H9 (cell line): Measurements from ENCODE around the gene SPATA19. TPM values are rescaled to one million over a fixed set of nuclear protein-coding genes. Genes with fewer than 3 reads are reported as not detected.

Source experiments
- DNase-seq: peaks from one replicate; pipeline ENCODE4 v3.0.0-alpha.2; 2017
- H2AFZ ChIP-seq: one replicate; pipeline ENCODE4 v1.6.1; 2013; ENCODE audit warnings: mild to moderate bottlenecking, low read length, control low read depth, moderate library complexity
- H2AK5ac ChIP-seq: 2 replicates; pipeline ENCODE4 v1.6.1; 2013; ENCODE audit warnings: low read length, control low read depth, mixed read lengths; ENCODE audit not compliant: insufficient read length
- H2BK120ac ChIP-seq: one replicate; pipeline ENCODE4 v1.6.1; 2013; ENCODE audit warnings: low read depth, mild to moderate bottlenecking, low read length, control low read depth, inconsistent platforms; ENCODE audit not compliant: poor library complexity, severe bottlenecking
- H2BK12ac ChIP-seq: 2 replicates; pipeline ENCODE4 v1.6.1; 2013; ENCODE audit warnings: low read length, control low read depth, mixed read lengths, low read depth; ENCODE audit not compliant: insufficient read length
- H2BK15ac ChIP-seq: 2 replicates; pipeline ENCODE4 v1.6.1; 2013; ENCODE audit warnings: low read depth, low read length, control low read depth
- H2BK20ac ChIP-seq: one replicate; pipeline ENCODE4 v1.6.1; 2013; ENCODE audit warnings: low read depth, mild to moderate bottlenecking, low read length, control low read depth, inconsistent platforms; ENCODE audit not compliant: poor library complexity, severe bottlenecking
- H2BK5ac ChIP-seq: 2 replicates; pipeline ENCODE4 v1.6.1; 2013; ENCODE audit warnings: low read length, control low read depth, mixed read lengths; ENCODE audit not compliant: insufficient read length
- H3K14ac ChIP-seq: 2 replicates; pipeline ENCODE4 v1.6.1; 2013; ENCODE audit warnings: low read length, control low read depth; ENCODE audit not compliant: insufficient read depth
- H3K18ac ChIP-seq: 2 replicates; pipeline ENCODE4 v1.6.1; 2013; ENCODE audit warnings: low read depth, mild to moderate bottlenecking, mixed read lengths, low read length, control low read depth; ENCODE audit not compliant: insufficient read length
- H3K23ac ChIP-seq: 2 replicates; pipeline ENCODE4 v1.6.1; 2013; ENCODE audit warnings: low read length, control low read depth, mixed read lengths, low read depth; ENCODE audit not compliant: insufficient read length
- H3K23me2 ChIP-seq: 2 replicates; pipeline ENCODE4 v1.6.1; 2013; ENCODE audit warnings: low read depth, mild to moderate bottlenecking, mixed read lengths, low read length, control low read depth; ENCODE audit not compliant: insufficient read length, poor library complexity, severe bottlenecking
- H3K27ac ChIP-seq: 2 replicates; pipeline ENCODE4 v1.5.1; 2013; ENCODE audit warnings: low read length, control low read depth, mixed read lengths, low read depth; ENCODE audit not compliant: insufficient read length
- H3K27me3 ChIP-seq: 2 replicates; pipeline ENCODE4 v1.6.1; 2013; ENCODE audit warnings: low read length, control low read depth, inconsistent platforms; ENCODE audit not compliant: insufficient read depth
- H3K4ac ChIP-seq: 2 replicates; pipeline ENCODE4 v1.6.1; 2013; ENCODE audit warnings: low read depth, mild to moderate bottlenecking, control low read depth, inconsistent platforms, low read length, moderate library complexity
- H3K4me1 ChIP-seq: 2 replicates; pipeline ENCODE4 v1.6.1; 2013; ENCODE audit warnings: low read length, control low read depth, inconsistent platforms; ENCODE audit not compliant: insufficient read depth
- H3K4me2 ChIP-seq: 2 replicates; pipeline ENCODE4 v1.6.1; 2013; ENCODE audit warnings: low read length, control low read depth, mixed read lengths; ENCODE audit not compliant: insufficient read length, insufficient read depth
- H3K56ac ChIP-seq: 2 replicates; pipeline ENCODE4 v1.6.1; 2013; ENCODE audit warnings: low read depth, mild to moderate bottlenecking, mixed read lengths, low read length, control low read depth; ENCODE audit not compliant: insufficient read length
- H3K79me1 ChIP-seq: 2 replicates; pipeline ENCODE4 v1.6.1; 2013; ENCODE audit warnings: low read depth, mild to moderate bottlenecking, moderate library complexity, low read length, control low read depth, inconsistent platforms; ENCODE audit not compliant: insufficient read depth, poor library complexity, severe bottlenecking
- H3K79me2 ChIP-seq: 2 replicates; pipeline ENCODE4 v1.6.1; 2013; ENCODE audit warnings: low read length, control low read depth, inconsistent platforms; ENCODE audit not compliant: insufficient read depth
- H3K9ac ChIP-seq: 2 replicates; pipeline ENCODE4 v1.6.1; 2013; ENCODE audit warnings: low read length, control low read depth, mixed read lengths; ENCODE audit not compliant: insufficient read length; ENCODE audit errors: extremely low read depth
- H3K9me3 ChIP-seq: one replicate; pipeline ENCODE4 v1.6.1; 2013; ENCODE audit warnings: low read depth, low read length, inconsistent platforms; ENCODE audit not compliant: control insufficient read depth
- H3T11ph ChIP-seq: one replicate; pipeline ENCODE4 v1.6.1; 2013; ENCODE audit warnings: mild to moderate bottlenecking, low read length, control low read depth, inconsistent platforms
- H4K20me1 ChIP-seq: one replicate; pipeline ENCODE4 v1.6.1; 2013; ENCODE audit not compliant: control insufficient read depth, insufficient read length, insufficient read depth
- H4K5ac ChIP-seq: 2 replicates; pipeline ENCODE4 v1.6.1; 2013; ENCODE audit warnings: low read depth, mild to moderate bottlenecking, mixed read lengths, low read length, control low read depth; ENCODE audit not compliant: insufficient read length
- H4K8ac ChIP-seq: replicated peaks from 2 replicates; pipeline ENCODE4 v1.6.1; 2013; ENCODE audit warnings: low read length, control low read depth, mixed read lengths, low read depth; ENCODE audit not compliant: insufficient read length
- H4K91ac ChIP-seq: 2 replicates; pipeline ENCODE4 v1.6.1; 2013; ENCODE audit warnings: low read depth, mild to moderate bottlenecking, moderate library complexity, mixed read lengths, low read length, control low read depth; ENCODE audit not compliant: insufficient read length
- H3K27ac Mint-ChIP-seq, 3 experiments: 2 replicates in 2 of 3; 3 replicates in 1 of 3; pipeline ENCODE4 v1.8.0; 2020 to 2021; ENCODE audit warnings: mixed read lengths in 3 of 3, mild to moderate bottlenecking in 1 of 3, moderate library complexity in 1 of 3
- H3K27me3 Mint-ChIP-seq: 2 replicates; pipeline ENCODE4 v1.8.0; 2021; ENCODE audit warnings: low read depth, mild to moderate bottlenecking, moderate library complexity, mixed read lengths
- H3K36me3 Mint-ChIP-seq, 3 experiments: 2 replicates in 2 of 3; 3 replicates in 1 of 3; pipeline ENCODE4 v1.8.0; 2020 to 2021; ENCODE audit warnings: low read depth in 3 of 3, mixed read lengths in 3 of 3; ENCODE audit not compliant: insufficient read depth in 1 of 3
- H3K4me1 Mint-ChIP-seq, 2 experiments: 2 replicates each; pipeline ENCODE4 v1.8.0; 2020; ENCODE audit warnings: mixed read lengths in 2 of 2
- H3K4me3 Mint-ChIP-seq, 2 experiments: 2 replicates in 1 of 2; 3 replicates in 1 of 2; pipeline ENCODE4 v1.8.0; 2020 to 2021; ENCODE audit warnings: mild to moderate bottlenecking in 2 of 2, mixed read lengths in 2 of 2, moderate library complexity in 1 of 2
- H3K9me3 Mint-ChIP-seq, 2 experiments: 2 replicates in 1 of 2; 3 replicates in 1 of 2; pipeline ENCODE4 v1.8.0; 2020; ENCODE audit warnings: mild to moderate bottlenecking in 2 of 2, mixed read lengths in 2 of 2, moderate library complexity in 1 of 2
- WGBS: extraction: QIAGEN DNeasy Blood & Tissue Kit; methylation state at CpG from one replicate; pipeline ENCODE4 v1.1.7; 2013; ENCODE audit warnings: missing lambda C conversion rate, low lambda C conversion rate, mixed read lengths; ENCODE audit not compliant: insufficient read length; ENCODE audit errors: extremely low coverage; 5-methylcytosine and 5-hydroxymethylcytosine counted together
- total RNA-seq: library from RNA; stranded (reverse); gene quantifications from 2 replicates; pipeline ENCODE4 v1.2.1, GENCODE V29; 2021
- TF ChIP-seq, protein P1 (sequence below): fragments of 200-600 bp; sonication (generic); conservative IDR thresholded peaks from 3 replicates; pipeline ENCODE4 v1.8.0; 2021; ENCODE audit warnings: antibody characterized with exemption, mild to moderate bottlenecking

The SPATA19 gene
- total RNA-seq, 1 experiment from 2014 or later = not detected

DNA sequence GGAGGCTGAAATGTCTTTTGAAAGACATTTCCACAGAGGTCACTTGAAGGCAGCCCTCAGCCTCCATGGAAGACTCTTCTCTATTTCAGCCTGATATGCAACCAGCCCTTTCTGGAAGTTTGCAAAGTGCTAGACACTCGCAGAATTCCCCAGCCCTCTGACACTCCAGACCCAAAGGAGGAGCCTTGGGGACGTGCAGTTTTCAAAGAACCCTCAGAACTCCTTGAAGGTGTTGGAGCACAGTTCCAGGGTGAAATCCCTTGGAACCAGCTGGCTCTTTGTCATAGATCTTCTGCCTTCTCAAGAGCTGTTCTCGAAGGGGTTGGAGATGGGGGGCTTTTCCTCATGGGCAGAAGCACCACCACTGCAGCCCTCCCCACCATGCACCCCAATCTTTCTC is 19.6 kb downstream of the SPATA19 start:
- Histone ChIP-seq H2BK120ac (no peak overlapping the region), H2BK20ac (no peak overlapping the region), H4K91ac (no peak overlapping the region), H3K18ac (no peak overlapping the region), H3T11ph (no peak overlapping the region), H3K9ac (no peak overlapping the region), H4K5ac (no peak overlapping the region), H3K79me2 (no peaks in the 10 kb centered on the region), H3K27ac (no peak overlapping the region), H2AK5ac (no peak overlapping the region), H2AFZ (no peak overlapping the region), H2BK5ac (no peak overlapping the region), H3K4me1 (no peaks in the 10 kb centered on the region), H3K14ac (no peak overlapping the region), H4K8ac (no peak overlapping the region), H3K79me1 (no peaks in the 10 kb centered on the region), H4K20me1 (no peaks in the 10 kb centered on the region), H3K27me3 (no peaks in the 10 kb centered on the region), H3K4me2 (no peak overlapping the region), H3K23ac (no peak overlapping the region), H3K56ac (no peak overlapping the region), H3K23me2 (no peaks in the 10 kb centered on the region), H2BK15ac (no peak overlapping the region), H3K4ac (no peak overlapping the region), H3K9me3 (no peaks in the 10 kb centered on the region), H2BK12ac (no peak overlapping the region)
- Mint-ChIP-seq H3K27ac (no peak overlapping the region), H3K9me3 (no peaks in the 10 kb centered on the region), H3K4me1 (peaks cover 2 to 14% of the 10 kb centered on the region in 2 experiments), H3K4me3 (no peak overlapping the region), H3K36me3 (no peaks in the 10 kb centered on the region), H3K27me3 (peaks cover 2% of the 10 kb centered on the region)
- no peak for DNase-seq
- TF ChIP-seq, protein P1, sequence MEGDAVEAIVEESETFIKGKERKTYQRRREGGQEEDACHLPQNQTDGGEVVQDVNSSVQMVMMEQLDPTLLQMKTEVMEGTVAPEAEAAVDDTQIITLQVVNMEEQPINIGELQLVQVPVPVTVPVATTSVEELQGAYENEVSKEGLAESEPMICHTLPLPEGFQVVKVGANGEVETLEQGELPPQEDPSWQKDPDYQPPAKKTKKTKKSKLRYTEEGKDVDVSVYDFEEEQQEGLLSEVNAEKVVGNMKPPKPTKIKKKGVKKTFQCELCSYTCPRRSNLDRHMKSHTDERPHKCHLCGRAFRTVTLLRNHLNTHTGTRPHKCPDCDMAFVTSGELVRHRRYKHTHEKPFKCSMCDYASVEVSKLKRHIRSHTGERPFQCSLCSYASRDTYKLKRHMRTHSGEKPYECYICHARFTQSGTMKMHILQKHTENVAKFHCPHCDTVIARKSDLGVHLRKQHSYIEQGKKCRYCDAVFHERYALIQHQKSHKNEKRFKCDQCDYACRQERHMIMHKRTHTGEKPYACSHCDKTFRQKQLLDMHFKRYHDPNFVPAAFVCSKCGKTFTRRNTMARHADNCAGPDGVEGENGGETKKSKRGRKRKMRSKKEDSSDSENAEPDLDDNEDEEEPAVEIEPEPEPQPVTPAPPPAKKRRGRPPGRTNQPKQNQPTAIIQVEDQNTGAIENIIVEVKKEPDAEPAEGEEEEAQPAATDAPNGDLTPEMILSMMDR = no peak
- WGBS = no CpG with 5 or more reads among the region's 3 CpGs
